Measurements from ENCODE around the gene HOTAIR. TPM values are rescaled to one million over a fixed set of nuclear protein-coding genes. Genes with fewer than 3 reads are reported as not detected.

HOTAIR gene
- total RNA-seq, 1 experiment from 2014 or later, result not detected

DNA sequence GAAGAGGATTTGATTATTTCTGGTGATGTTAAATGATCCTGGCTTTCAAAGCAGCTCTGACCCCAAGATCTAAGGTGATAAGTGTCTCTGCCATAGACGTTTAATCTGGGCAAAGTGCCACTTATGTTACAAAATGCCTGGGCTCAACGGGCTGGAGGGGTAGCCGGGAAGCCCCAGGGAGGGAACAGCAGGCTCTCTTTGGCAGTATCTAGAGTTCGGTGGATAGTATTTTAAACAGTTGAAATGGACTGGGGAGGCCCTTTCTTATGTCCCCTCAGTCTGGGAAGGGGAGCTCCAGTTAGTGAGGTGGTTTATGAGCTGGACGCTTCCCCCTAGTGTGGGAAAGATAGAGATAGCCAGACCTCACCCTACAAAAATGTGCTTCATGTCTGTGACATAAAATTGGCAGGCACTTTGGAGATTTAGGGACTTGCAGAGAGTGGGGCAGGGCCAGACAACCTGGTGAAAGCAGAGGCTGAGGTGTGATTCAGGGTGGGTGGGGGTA lies 7.3 kb downstream of the HOTAIR start (continued):
- TF ChIP-seq, protein P1, sequence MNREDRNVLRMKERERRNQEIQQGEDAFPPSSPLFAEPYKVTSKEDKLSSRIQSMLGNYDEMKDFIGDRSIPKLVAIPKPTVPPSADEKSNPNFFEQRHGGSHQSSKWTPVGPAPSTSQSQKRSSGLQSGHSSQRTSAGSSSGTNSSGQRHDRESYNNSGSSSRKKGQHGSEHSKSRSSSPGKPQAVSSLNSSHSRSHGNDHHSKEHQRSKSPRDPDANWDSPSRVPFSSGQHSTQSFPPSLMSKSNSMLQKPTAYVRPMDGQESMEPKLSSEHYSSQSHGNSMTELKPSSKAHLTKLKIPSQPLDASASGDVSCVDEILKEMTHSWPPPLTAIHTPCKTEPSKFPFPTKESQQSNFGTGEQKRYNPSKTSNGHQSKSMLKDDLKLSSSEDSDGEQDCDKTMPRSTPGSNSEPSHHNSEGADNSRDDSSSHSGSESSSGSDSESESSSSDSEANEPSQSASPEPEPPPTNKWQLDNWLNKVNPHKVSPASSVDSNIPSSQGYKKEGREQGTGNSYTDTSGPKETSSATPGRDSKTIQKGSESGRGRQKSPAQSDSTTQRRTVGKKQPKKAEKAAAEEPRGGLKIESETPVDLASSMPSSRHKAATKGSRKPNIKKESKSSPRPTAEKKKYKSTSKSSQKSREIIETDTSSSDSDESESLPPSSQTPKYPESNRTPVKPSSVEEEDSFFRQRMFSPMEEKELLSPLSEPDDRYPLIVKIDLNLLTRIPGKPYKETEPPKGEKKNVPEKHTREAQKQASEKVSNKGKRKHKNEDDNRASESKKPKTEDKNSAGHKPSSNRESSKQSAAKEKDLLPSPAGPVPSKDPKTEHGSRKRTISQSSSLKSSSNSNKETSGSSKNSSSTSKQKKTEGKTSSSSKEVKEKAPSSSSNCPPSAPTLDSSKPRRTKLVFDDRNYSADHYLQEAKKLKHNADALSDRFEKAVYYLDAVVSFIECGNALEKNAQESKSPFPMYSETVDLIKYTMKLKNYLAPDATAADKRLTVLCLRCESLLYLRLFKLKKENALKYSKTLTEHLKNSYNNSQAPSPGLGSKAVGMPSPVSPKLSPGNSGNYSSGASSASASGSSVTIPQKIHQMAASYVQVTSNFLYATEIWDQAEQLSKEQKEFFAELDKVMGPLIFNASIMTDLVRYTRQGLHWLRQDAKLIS (CRISPR knock-in tag; IDR thresholded peaks at IDR 0.05; ENCODE audit: borderline replicate concordance), result no peak
- TF ChIP-seq, protein P2, sequence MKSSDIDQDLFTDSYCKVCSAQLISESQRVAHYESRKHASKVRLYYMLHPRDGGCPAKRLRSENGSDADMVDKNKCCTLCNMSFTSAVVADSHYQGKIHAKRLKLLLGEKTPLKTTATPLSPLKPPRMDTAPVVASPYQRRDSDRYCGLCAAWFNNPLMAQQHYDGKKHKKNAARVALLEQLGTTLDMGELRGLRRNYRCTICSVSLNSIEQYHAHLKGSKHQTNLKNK (CRISPR knock-in tag; IDR thresholded peaks at IDR 0.05), result no peak
- TF ChIP-seq ZNF121 (CRISPR knock-in tag; IDR thresholded peaks at IDR 0.05) (no peak), SP1 (CRISPR knock-in tag; conservative IDR thresholded peaks at IDR 0.05) (no peak), IRF2 (CRISPR knock-in tag; IDR thresholded peaks at IDR 0.05; ENCODE audit: borderline replicate concordance, low read depth) (no peak), SMAD4 (CRISPR knock-in tag; IDR thresholded peaks at IDR 0.05) (no peak), ETV6 (CRISPR knock-in tag; IDR thresholded peaks at IDR 0.05) (no peak), RORB (CRISPR knock-in tag; IDR thresholded peaks at IDR 0.05) (no peak)
- TF ChIP-seq, protein P3, sequence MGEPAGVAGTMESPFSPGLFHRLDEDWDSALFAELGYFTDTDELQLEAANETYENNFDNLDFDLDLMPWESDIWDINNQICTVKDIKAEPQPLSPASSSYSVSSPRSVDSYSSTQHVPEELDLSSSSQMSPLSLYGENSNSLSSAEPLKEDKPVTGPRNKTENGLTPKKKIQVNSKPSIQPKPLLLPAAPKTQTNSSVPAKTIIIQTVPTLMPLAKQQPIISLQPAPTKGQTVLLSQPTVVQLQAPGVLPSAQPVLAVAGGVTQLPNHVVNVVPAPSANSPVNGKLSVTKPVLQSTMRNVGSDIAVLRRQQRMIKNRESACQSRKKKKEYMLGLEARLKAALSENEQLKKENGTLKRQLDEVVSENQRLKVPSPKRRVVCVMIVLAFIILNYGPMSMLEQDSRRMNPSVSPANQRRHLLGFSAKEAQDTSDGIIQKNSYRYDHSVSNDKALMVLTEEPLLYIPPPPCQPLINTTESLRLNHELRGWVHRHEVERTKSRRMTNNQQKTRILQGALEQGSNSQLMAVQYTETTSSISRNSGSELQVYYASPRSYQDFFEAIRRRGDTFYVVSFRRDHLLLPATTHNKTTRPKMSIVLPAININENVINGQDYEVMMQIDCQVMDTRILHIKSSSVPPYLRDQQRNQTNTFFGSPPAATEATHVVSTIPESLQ (CRISPR knock-in tag; IDR thresholded peaks at IDR 0.05), result no peak
- TF ChIP-seq, protein P4, sequence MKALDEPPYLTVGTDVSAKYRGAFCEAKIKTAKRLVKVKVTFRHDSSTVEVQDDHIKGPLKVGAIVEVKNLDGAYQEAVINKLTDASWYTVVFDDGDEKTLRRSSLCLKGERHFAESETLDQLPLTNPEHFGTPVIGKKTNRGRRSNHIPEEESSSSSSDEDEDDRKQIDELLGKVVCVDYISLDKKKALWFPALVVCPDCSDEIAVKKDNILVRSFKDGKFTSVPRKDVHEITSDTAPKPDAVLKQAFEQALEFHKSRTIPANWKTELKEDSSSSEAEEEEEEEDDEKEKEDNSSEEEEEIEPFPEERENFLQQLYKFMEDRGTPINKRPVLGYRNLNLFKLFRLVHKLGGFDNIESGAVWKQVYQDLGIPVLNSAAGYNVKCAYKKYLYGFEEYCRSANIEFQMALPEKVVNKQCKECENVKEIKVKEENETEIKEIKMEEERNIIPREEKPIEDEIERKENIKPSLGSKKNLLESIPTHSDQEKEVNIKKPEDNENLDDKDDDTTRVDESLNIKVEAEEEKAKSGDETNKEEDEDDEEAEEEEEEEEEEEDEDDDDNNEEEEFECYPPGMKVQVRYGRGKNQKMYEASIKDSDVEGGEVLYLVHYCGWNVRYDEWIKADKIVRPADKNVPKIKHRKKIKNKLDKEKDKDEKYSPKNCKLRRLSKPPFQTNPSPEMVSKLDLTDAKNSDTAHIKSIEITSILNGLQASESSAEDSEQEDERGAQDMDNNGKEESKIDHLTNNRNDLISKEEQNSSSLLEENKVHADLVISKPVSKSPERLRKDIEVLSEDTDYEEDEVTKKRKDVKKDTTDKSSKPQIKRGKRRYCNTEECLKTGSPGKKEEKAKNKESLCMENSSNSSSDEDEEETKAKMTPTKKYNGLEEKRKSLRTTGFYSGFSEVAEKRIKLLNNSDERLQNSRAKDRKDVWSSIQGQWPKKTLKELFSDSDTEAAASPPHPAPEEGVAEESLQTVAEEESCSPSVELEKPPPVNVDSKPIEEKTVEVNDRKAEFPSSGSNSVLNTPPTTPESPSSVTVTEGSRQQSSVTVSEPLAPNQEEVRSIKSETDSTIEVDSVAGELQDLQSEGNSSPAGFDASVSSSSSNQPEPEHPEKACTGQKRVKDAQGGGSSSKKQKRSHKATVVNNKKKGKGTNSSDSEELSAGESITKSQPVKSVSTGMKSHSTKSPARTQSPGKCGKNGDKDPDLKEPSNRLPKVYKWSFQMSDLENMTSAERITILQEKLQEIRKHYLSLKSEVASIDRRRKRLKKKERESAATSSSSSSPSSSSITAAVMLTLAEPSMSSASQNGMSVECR (CRISPR knock-in tag; IDR thresholded peaks at IDR 0.05; ENCODE audit: borderline replicate concordance), result no peak

DNA sequence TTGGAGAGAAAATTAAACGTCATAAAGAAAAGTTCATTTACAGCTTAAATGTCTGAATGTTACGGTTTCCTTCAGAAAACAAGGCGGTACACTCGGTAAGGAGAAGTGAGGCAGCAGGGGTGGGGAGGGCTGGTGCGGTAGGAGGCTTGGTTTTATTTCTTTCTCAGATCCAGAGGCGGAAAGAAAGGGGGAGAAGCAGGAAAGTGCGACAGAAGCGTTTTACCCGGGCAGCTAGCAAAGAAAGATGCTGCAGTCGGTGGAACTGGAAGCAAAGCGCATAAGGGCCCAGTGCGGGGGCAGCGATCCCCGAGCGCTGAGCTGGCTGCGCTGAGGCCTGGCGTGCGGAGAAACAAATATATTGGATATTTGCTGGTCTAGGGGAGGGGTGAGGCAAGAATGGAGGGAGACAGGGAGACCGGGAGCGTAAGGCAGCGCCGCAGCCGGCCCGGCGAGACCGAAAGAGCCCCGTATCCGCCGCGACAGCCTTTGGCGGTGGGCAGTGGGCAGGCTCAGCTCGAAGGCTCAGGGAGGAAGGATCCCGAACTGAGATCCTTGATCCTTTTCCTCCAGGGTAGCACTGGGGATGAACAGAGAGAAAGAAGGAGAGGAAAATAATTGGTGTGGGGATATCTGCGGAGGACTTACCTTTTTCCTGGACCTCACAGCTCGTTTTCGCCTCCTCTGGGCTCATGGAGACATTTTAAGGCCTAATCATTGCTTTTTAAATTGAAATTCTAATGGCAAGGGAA lies 8.2 kb downstream of the HOTAIR start:
- H3K9me3 Mint-ChIP-seq, result no peaks in the 10 kb centered on the region
- ATAC-seq (no peak; the same call in 1 of the 2 replicates), DNase-seq (ENCODE audit: low spot score) (no peak)
- H3K27me3 Mint-ChIP-seq (ENCODE audit: low read depth), result peaks cover 100% of the 10 kb centered on the region
- no peaks in the 10 kb centered on the region for H3K36me3 Mint-ChIP-seq
- H3K27ac Mint-ChIP-seq, result no peak overlapping the region
- H3K4me3 Mint-ChIP-seq, result peak overlapping the region; percentile 33; the same call in 1 of the 2 replicates
- ChIA-PET POLR2A (no interaction called here), CTCF (interaction anchor here (0.8 to 1.1 kb wide), 3 partner anchors 11 to 358 kb away, joined by 3 read pairs; partner anchors contain the start of gene COPZ1)
- H3K4me1 Mint-ChIP-seq, result peaks cover 18% of the 10 kb centered on the region
- TF ChIP-seq, protein P5, sequence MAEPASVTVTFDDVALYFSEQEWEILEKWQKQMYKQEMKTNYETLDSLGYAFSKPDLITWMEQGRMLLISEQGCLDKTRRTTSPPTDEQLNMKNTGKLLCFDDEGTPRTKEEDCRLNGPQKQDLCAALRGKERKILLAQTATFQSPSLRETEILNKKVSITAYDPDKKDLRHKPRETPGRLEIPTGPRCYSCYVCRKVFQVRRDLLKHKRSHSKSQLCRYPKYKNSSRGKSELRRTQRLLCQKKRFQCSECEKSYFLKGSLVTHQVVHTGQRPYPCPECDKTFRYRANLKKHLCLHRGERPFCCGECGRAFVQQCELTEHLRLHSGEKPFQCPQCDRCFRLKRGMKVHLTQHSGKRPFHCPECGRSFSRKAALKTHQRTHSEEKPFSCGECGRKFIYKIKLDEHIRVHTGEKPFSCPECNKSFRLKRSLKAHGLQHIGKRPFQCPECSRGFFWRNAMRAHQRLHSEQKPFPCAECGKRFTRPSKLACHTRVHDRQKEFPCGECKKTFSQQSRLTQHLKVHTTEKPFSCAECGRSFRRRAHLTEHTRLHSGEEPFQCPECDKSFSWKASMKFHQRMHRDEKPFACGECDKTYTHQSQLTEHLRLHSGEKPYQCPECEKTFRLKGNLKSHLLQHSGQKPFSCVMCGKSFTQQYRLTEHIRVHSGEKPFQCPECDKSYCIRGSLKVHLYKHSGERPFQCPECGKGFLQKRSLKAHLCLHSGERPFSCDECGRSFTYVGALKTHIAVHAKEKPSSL (CRISPR knock-in tag; conservative IDR thresholded peaks at IDR 0.05), result no peak
- TF ChIP-seq, protein P6, sequence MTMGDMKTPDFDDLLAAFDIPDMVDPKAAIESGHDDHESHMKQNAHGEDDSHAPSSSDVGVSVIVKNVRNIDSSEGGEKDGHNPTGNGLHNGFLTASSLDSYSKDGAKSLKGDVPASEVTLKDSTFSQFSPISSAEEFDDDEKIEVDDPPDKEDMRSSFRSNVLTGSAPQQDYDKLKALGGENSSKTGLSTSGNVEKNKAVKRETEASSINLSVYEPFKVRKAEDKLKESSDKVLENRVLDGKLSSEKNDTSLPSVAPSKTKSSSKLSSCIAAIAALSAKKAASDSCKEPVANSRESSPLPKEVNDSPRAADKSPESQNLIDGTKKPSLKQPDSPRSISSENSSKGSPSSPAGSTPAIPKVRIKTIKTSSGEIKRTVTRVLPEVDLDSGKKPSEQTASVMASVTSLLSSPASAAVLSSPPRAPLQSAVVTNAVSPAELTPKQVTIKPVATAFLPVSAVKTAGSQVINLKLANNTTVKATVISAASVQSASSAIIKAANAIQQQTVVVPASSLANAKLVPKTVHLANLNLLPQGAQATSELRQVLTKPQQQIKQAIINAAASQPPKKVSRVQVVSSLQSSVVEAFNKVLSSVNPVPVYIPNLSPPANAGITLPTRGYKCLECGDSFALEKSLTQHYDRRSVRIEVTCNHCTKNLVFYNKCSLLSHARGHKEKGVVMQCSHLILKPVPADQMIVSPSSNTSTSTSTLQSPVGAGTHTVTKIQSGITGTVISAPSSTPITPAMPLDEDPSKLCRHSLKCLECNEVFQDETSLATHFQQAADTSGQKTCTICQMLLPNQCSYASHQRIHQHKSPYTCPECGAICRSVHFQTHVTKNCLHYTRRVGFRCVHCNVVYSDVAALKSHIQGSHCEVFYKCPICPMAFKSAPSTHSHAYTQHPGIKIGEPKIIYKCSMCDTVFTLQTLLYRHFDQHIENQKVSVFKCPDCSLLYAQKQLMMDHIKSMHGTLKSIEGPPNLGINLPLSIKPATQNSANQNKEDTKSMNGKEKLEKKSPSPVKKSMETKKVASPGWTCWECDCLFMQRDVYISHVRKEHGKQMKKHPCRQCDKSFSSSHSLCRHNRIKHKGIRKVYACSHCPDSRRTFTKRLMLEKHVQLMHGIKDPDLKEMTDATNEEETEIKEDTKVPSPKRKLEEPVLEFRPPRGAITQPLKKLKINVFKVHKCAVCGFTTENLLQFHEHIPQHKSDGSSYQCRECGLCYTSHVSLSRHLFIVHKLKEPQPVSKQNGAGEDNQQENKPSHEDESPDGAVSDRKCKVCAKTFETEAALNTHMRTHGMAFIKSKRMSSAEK (CRISPR knock-in tag; IDR thresholded peaks at IDR 0.05; ENCODE audit: borderline replicate concordance), result no peak
- TF ChIP-seq, protein P7, sequence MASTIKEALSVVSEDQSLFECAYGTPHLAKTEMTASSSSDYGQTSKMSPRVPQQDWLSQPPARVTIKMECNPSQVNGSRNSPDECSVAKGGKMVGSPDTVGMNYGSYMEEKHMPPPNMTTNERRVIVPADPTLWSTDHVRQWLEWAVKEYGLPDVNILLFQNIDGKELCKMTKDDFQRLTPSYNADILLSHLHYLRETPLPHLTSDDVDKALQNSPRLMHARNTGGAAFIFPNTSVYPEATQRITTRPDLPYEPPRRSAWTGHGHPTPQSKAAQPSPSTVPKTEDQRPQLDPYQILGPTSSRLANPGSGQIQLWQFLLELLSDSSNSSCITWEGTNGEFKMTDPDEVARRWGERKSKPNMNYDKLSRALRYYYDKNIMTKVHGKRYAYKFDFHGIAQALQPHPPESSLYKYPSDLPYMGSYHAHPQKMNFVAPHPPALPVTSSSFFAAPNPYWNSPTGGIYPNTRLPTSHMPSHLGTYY (CRISPR knock-in tag; IDR thresholded peaks at IDR 0.05), result no peak
- no peak for TF ChIP-seq SMAD4 (CRISPR knock-in tag; IDR thresholded peaks at IDR 0.05)
- no peak for TF ChIP-seq JAZF1 (CRISPR knock-in tag; IDR thresholded peaks at IDR 0.05)

Measured in WTC11 (cell line).